Posterior vena cava (tissue), 2 donors: ENCODE results near the gene DTD1. TPM values are rescaled to one million over a fixed set of nuclear protein-coding genes. Genes with fewer than 3 reads are reported as not detected.
A peak's percentile ranks its signal among the peaks of the same experiment; 100 is the strongest.

Source experiments
- DNase-seq: peaks from one replicate; pipeline ENCODE4 v3.0.0-alpha.2; 2020; ENCODE audit warnings: low spot score
- intact Hi-C, 2 donors: fragments of 100-400 bp; cut with DNase I; formaldehyde crosslinking; loops; one replicate each; pipeline versions ENCODE4 v1.14.1 to v1.14.2; 2022 to 2023
- total RNA-seq, 2 donors: library from RNA; stranded (reverse); fragmentation: NEBNext Ultra II Directional; extraction: Animal tissue kit (Norgen Biotek cat#: 25700); gene quantifications; one replicate each; pipeline ENCODE4 v1.2.1, GENCODE V29; 2021
- donor health status: DM: yes; HTN: yes; CAD: no.
- donor health status: DM: yes; HTN: yes; CAD: no.

The DTD1 gene
- total RNA-seq, 2 donors from 2014 or later, result 21.5 to 23.6 TPM

DNA sequence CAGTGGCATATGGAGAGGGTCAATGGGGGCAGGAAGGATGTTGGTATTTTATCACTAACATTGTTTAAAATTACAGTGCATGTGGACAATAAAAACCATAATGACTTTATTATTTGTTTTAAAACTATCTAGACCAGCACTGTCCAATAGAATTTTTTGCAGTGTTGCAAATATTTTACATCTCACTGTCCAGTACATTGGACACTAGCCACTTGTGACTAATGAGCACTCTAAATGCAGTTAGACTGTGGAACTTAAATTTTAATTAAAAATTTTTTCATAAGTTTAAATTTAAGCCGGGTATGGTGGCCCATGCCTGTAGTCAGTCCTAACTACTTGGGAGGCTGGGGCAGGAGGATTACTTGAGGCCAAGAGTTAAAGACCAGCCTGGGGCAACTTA lies 101.7 kb downstream of the DTD1 start:
- intact Hi-C loops, result no loop called here
- DNase-seq, result no peak

DNA sequence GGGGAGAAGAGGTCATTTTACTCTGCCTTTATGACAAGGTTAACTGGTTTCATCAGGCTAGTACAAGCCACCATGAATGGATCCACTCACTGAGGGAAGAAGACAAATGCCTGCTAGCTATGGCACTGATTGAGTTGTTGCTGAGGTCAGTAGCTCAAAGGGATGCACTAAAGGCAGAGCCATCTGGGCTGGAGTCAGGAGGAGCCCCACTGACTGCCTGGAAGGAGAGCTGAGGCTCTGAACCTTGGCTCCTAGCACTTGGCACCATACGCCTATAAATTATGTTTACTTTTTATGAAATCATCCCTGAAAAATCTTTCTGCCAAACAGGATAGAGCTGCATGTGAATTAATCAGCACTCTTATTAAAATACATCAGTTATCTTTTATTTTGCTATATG lies 104.6 kb downstream of the DTD1 start:
- intact Hi-C loops, result no loop called here
- no peak for DNase-seq

DNA sequence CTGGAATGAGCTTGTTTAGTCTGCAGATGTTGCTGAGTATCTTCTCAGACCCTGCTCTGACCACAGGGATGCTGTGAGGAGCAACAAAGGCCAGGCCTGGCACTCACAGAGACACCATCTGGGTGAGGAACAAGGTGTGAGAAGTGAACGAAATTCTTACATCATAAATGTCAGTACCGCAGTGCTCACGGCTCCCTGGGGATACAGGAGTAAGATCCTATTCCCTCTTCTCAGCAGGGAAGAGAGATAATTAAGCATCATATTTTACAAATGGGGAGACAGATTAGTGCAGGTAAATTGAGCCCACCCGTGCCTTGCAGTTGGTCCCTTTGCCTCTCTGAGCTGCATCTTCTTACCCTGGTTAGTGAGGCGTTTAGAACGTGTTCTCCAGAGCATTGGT lies 106.2 kb downstream of the DTD1 start:
- intact Hi-C loops, result no loop called here
- DNase-seq, result no peak

DNA sequence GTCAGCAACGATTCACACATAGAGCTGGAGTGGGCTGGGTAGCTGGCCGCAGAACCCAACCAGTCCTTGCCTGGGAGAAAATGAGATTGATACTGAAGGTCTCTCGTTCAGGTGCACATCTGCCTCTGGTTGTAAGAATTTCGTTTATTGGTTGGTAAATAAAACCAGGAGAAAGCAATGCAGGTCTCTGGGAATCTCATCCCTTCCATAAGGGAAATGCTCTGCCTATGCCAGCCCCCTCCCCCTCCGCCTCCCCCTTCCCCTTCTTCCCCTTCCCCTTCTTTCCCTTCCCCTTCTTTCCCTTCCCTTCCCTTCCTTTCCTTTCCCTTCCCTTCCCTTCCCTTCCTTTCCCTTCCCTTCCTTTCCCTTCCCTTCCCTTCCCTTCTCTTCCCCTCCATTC lies 107.3 kb downstream of the DTD1 start:
- intact Hi-C loops, result no loop called here
- no peak for DNase-seq

DNA sequence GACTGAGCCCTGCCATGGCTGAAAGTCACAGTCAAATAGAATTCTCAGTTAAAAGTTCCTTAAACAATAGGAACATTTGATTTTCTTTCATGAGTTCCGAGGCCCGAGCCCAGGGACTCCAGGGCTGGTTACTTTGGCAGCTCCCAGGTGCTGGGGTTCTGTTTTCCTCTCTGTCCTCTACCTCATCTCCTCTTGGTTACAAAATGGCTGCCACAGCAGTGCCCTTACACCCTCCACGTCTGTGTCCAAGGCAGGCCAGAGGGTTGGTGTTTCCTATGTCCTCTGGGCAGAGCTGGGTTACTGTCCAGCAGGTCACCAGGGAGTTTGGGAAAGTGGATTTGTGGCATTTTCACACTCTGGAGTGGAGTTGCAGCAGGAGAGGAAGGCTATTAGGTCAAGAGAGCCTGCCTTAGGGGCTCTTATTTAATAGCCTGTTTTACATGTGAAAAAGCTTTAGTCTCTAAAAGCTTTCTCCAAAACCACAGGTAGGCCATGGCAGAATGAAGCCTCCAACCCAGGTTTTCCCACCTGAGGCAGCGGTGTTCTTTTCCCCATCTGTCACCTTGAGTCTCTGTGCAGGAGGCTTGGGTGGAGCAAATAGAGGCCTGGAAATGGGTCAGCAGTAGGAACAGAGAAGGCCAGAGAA lies 111.0 kb downstream of the DTD1 start:
- intact Hi-C loops, result no loop called here
- no peak for DNase-seq

DNA sequence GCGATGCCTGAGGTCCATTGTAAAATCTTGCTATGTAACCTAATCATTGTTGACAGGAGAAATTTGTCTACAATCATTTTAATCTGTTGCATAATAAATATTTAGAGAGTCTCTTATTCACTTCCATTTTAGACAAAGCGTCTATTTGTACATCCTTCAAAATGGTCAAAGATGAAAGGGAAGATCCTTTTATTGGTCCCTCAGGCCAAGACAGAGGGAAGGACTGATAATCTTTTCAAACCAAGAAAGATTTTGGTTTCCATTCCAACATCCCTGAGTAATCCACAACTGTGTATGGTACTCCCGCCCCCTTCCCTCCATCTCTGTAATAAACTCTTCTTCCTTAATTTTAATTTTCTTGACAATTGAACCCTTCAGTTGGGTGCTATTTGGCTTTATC lies 114.1 kb downstream of the DTD1 start:
- DNase-seq, result no peak
- intact Hi-C loops, result no loop called here

DNA sequence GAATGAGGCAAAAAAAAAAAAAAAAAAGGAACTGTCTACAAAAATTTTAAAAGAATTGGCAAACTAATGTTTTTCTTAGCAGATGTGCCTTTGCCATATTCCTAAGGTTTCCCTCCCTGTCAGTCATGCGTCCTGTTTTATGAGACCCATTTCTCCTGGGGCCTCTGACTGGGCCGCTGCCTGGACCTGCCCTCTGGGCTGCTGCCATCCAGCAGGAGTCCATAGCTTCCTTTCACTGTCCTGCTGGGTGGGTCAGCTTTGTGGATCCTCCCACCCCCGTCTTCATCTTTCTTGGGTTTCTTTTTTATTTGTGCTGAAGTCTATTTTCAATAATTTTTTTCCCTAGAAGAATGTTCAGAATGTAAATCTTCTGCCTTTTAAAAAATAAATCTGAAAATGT lies 114.9 kb downstream of the DTD1 start:
- intact Hi-C loops, result no loop called here
- no peak for DNase-seq

DNA sequence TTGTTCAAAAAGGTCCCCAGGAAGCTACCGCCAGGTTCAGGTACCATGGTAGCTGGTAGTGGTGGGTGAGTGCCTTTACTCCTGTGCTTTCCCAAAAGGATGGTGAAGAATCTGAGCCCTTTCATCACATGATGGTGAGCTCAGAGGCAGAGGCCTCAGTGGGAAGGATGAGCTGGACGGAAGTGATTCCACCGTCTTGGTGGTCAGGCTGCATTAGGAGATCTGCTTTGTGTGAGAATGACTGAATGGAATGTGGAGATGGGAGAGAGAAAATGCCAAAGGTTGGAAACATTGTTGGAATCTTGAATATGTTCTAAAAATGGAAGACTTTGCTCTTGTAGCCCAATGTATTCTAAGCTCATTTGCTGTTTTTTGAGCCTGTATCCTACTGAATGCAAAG lies 117.6 kb downstream of the DTD1 start:
- no peak for DNase-seq
- intact Hi-C loops, result no loop called here

DNA sequence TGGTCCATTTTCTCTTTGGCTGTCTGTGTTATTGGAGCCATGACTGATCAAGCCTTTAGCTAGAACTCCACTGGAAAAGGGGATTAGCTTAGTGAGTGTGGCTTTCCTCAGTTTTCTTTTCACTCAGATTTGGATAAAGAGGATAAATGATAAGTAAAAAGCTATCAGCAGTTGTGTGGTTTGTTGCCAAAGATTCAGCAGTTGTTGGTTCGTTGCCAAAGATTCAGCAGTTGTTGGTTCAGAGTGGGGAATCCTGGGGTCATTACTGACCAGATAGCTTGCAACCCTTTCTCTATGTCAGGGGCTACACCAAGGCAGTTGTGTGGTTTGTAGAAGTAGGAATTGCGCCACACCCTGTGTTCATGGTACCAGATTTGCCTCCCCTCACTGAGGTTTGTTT lies 118.1 kb downstream of the DTD1 start:
- intact Hi-C loops, result no loop called here
- DNase-seq, result no peak

DNA sequence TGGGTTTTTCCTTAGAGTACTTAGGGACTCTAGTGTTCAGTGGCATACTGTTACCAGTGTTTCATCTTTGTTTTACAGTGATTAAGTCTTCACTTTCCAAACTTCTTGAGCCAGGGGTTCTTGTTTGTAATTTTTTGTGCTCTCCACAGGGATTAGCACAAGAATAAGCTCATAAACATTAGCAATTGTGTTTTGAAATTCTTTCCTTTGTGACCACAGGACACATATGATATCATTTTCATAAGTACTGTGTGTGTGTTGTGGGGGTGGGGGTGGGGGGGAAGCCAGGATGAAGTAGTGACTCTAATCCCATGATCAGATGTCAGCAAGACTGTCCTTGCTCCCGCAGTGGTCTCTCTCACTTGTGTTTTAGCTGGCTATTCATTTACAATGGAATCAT lies 124.3 kb downstream of the DTD1 start:
- intact Hi-C loops, result no loop called here
- no peak for DNase-seq

DNA sequence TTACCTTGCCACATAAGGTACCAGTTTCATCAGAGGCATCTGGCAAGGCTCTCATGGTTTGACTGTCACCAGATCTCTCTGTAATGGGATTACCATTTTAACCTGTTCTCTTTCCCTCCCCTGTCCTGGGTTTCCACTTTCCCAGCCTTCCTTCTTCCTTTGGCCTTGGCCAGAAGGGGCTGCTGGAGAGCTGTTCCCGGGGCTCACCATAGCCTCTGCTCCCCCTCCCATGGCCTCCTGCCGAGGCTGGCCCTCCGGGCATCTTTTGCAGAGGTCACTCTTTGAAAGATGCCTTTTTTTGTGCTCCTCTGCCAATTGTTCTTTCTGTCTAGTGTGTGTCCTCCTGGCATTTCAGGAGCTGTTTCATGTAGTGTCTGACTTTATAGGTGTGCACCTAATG lies 125.0 kb downstream of the DTD1 start:
- intact Hi-C loops, result no loop called here
- no peak for DNase-seq

DNA sequence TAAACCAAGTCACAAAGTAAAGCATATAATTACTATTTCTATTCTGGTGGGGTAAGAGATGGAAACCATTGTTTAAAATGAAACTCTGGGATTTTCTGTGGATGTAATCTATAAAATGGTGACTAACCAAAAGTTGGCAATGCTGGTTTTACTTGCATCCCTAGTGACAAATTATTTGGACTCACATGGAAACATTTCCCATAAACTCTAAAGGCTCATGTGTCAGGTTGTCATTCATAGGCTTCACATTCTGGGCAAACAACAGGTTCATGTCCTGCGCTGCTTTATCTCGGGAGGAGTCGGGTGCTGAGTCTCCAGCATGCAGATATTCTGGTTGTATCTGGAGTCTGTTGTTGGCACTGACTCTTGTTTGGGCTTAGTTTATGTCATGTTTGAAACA lies 127.7 kb downstream of the DTD1 start:
- intact Hi-C loops, result no loop called here
- no peak for DNase-seq

DNA sequence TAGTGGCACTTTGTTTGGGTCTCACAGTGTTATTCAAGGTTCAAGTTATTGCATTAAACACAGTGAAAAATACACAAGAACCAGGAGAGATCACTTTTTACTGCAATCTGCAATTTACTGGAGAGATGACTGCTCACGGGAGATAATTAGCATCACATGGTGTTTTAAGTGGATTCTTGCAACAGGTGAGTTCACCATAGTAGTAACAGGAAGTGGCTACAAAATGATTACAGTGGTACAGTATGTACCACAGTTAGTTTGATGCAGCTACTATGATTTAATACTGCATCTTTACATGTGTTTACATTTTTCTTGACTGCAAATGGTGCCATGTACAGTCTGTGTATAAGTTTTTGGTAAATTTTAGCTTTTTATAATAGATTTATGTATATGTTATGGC lies 129.2 kb downstream of the DTD1 start:
- intact Hi-C loops, result no loop called here
- DNase-seq, result no peak

DNA sequence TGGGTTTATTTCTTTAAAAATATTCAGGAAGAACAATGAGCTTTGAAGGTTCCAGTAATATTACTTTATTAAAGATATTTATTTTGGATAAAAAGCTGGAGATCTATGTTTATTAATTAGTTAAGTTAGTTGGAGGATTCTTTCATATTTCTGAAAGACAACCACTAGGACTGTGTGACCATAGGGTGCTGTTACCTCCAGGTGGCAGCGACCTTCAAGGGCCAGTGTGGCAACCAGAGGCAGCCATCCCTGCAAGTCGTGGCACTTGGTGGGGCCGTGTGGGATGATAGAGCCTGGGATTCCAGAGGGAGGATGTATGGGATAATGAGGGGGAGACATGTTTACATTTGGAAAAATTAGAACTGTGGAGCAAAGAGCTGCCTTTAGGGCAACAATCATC lies 130.3 kb downstream of the DTD1 start:
- intact Hi-C loops, result no loop called here
- no peak for DNase-seq

DNA sequence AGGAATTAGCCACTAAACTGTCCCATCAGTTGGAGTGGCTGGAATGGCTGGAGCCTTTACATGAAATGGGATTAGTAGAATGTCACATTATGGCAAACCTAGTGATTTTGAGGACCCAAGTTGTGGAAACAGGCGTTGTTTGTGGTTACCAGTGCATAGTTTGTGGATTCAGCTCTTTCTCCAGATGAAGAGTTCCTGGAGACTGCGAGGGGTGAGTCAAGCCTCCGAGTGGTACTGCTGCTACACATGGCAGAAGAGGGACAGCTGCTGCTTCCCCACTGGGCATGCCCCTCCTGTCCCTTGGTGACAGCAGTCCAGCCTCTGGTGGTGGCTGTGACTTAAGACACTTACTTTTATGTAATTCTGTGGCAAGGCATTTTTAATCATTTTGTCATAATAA lies 131.6 kb downstream of the DTD1 start:
- intact Hi-C loops, result no loop called here
- no peak for DNase-seq

DNA sequence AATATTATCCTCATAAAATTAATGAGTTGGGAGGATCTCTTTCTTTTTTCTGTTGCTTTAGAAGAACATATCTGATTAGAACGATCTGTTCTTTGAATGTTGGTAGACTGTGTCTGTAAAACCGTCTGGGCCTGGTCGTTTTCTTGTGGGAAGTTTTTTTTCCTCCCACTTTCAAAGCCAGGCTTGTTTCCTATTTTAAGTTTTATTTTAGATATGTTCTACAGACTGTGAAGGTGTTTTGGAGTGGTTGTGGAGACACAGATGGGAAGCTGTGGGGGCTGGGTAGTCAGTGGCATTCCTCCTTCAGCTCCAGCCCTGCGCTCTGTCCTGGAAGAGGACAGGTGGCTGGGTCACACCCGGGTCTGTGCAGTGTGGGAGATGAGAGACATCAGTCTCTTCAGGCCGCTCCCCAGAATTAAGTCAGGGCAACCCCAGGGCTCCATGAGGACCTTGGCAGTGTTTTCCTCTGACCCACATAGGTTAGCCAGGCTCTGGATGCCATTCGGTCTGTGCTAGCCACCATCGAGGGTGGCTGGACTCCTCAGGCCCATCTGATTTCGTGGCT lies 133.8 kb downstream of the DTD1 start:
- intact Hi-C loops, result no loop called here
- no peak for DNase-seq

DNA sequence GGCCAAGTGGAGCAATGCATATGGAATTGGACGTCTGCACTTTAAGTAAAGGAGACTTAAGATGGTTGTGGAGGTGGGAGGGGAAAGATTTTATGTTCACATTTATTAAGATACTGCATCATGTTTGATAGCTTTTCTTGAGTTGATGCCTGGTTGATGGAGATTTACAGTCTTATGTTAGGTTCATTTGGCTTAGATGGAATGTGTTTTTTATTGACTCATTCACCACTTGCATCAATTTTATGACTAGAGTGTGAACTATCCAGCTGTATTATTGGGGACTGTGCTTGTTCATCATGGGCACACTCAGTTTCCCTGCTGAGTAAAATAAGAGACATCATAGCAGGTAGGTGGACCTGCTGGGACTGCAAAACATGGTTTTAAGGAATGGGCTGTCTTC lies 134.5 kb downstream of the DTD1 start:
- intact Hi-C loops, result no loop called here
- no peak for DNase-seq

DNA sequence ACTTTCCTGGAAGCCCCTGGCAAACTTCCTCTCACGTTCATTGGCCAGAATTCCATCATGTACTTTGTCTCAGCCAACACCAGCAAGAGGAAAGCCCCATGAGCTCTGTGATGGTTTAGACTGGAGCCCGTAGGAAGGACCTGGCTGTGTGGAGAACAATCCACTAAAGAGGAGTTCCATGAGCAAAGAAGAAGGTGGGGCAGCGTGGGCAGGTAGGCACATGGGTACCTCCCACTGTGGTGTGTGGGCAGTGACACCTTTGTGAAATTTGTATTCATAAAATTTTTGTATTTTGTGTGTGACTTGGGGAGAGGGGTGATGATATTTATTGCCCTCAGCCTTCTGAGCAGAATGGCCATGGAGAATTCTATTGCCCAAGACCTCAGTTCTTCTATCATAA lies 136.2 kb downstream of the DTD1 start:
- intact Hi-C loops, result no loop called here

DNA sequence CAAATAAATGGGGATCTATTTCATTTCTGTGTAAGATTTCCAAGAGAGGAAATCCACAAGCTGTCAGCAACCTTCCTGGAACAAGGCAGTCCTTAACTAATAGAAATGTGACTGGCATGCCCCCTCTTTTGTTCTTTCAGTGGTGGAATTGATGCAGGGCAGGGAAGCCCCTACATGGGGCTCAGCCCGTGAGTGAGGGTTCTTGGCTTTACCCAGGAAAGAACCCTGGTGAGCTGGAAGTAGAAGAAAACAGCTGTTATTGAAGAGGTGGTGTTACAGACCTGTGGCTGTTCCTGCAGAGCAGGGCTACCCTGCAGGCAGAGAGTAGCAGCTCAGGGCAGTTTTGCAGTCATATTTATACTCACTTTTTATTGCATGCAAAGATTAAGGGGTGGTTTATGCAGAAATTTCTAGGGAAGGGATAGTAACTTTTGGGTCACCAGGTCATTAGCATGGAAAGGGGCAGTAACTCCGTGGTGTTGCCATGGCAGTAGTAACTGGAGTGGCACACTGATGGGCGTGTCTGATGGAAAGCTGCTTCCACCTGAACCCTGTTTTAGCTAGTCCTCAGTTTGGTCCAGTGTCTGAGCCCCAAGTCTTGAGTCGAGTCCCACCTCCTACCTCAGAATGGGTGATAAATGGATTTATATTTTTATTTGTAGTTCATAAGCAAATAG lies 137.1 kb downstream of the DTD1 start:
- intact Hi-C loops, result no loop called here
- DNase-seq, result no peak

More for the DNA sequence above, 136.2 kb downstream of the DTD1 start:
- no peak for DNase-seq

DNA sequence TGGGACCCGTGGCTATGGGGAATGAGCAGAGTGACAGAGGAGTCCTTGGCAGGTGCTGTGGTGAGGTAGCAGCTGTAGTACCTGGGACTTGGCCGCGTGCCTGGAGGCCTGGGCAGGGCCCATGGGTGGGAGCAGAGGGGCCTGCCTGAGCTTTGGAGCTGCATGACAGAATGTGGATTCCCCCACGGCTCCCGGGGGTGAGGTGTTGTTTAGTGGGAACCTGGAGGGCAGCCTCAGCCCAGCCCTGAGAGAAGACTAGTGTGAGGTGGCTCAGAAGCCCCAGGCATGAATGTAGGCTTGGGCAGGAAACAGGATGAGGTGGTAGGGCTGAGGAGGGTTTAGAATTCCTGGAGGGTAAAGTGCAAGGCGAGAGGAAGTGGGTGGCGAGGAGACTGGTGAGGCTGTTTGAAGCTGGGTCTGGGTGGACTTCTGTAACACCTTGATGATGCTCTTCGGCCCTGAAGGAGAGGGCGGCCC lies 139.2 kb downstream of the DTD1 start:
- DNase-seq, result peak; percentile 58
- intact Hi-C loops, result no loop called here
